HFFc6 (cell line): ENCODE measurements around the gene DNAJB5. TPM values are rescaled to one million over a fixed set of nuclear protein-coding genes. Genes with fewer than 3 reads are reported as not detected.
"Not testable (repeated sequence)": the region's sequence is repeated elsewhere in the genome, so short reads cannot be mapped to it uniquely, and the experiment has no call there.

ENCODE experiments used
- DNase-seq: peaks from one replicate; pipeline ENCODE4 v3.0.0-alpha.2; 2018
- H3K27ac Mint-ChIP-seq: 2 replicates; pipeline ENCODE4 v1.8.0; 2020; ENCODE audit warnings: mild to moderate bottlenecking, mixed read lengths
- H3K27me3 Mint-ChIP-seq: 2 replicates; pipeline ENCODE4 v1.8.0; 2021; ENCODE audit warnings: mild to moderate bottlenecking, moderate library complexity, mixed read lengths; ENCODE audit not compliant: insufficient read depth
- H3K36me3 Mint-ChIP-seq: 2 replicates; pipeline ENCODE4 v1.8.0; 2021; ENCODE audit warnings: low read depth, mixed read lengths
- H3K4me1 Mint-ChIP-seq: 2 replicates; pipeline ENCODE4 v1.8.0; 2020; ENCODE audit warnings: low read depth, mixed read lengths
- H3K4me3 Mint-ChIP-seq: 2 replicates; pipeline ENCODE4 v1.8.0; 2020; ENCODE audit warnings: mild to moderate bottlenecking, moderate library complexity, mixed read lengths
- H3K9me3 Mint-ChIP-seq: 2 replicates; pipeline ENCODE4 v1.8.0; 2020; ENCODE audit warnings: mild to moderate bottlenecking, mixed read lengths
- long read RNA-seq: library from polyadenylated mRNA; unstranded; transcript quantifications from one replicate; pipeline ENCODE4 v2.0.0, GENCODE V29; 2019
- total RNA-seq, 6 experiments: library from RNA; stranded (reverse); fragmentation: NEBNext Ultra II Directional; extraction: Animal tissue kit (Norgen Biotek cat#: 25700); gene quantifications; 2 replicates in 1 of 6; 3 replicates in 5 of 6; pipeline ENCODE4 v1.2.3, GENCODE V29; 2021
- TF ChIP-seq, protein P1 (sequence below): fragments of 200-600 bp; sonication (generic); IDR thresholded peaks from 2 replicates; pipeline ENCODE4 v1.5.0; 2021; ENCODE audit warnings: antibody characterized with exemption, mild to moderate bottlenecking

The DNAJB5 gene
- 10 to 100 TPM; 12.2 to 19.9 (median 16.3) TPM for total RNA-seq
- long read RNA-seq, partial matches to known transcripts, result 0 of 1 reads
- long read RNA-seq, other reads (novel, unspliced or antisense), result 0 of 1 reads

DNA sequence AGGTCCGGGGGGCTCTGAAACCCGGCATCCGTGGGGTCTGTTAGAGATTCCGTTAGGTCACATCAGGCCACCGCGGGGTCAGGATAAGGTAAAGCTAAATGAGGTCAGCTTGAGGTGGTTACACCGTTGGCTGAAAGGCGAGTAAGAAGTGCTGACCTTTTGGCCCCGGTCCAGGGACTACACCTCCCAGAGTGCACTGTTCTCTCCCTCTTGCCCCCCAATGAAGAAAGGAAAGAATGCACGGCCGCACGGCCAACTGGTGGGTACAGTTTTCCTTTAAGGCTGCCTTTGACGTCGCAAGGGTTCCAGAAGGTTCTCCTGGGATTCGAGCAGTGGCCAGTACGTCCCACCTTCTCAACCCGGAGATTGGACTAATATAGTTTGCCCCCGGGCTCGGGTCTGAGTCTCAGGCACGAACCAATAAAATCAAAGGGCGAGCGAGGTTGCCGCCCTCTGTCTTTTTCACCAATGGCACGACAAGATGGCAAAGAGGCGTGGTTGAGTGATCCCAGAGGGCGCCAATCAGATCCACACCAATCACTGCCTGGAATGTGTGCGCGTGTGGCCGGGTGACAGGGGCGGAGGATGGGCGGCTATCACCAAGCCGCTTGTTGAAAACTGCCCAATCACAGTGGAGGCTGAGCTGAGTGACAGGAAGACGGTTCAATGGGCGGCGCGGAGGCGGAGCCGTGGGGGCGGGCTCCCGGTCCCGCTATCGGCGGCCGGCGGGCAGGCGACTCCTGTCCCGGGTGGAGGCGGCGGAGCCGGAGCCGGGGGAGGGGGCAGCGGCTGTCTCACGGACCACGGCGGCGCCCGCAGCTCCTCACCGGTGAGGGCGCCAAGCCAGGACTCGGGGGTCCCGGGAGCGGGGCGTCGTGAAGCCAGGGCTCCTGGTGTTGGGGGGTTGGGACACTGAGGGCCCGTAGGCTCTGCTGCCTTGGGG lies at the start of gene DNAJB5:
DNAJB5 (plus strand) TSS at position 743 of the 943 bp plus-strand sequence. CDS start 886 bp downstream, outside the sequence.
- Mint-ChIP-seq H3K4me1 (peaks cover 67% of the 10 kb centered on the region), H3K27me3 (peaks cover 8% of the 10 kb centered on the region)

DNA sequence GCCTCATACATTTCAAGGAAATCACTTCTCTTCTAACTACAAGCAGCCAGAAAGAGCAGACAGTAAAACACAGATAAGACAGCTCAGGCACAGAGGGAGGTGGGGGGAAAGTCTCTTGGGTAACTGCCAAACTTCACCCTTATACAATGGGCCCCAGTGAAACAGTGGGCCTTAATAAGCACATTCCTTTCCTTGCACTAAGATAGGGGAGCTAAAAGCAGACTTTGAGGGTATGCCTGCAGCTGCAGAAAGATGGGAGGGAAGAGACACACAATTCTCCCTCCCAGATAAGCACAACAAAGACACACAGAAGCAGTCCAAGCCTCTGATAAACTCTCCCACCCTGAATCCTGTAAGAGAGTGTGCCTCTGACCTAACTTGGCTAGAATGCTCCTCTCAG lies 49.6 kb upstream of the DNAJB5 start:
- not testable (repeated sequence) for H3K4me3 Mint-ChIP-seq, H3K27ac Mint-ChIP-seq, H3K9me3 Mint-ChIP-seq, DNase-seq, H3K4me1 Mint-ChIP-seq, H3K36me3 Mint-ChIP-seq
- peaks cover 26% of the 10 kb centered on the region for H3K27me3 Mint-ChIP-seq

More for the DNA sequence above, at the start of gene DNAJB5:
- Mint-ChIP-seq H3K4me3 (peak within 1 kb of the TSS; percentile 86), H3K9me3 (no peaks in the 10 kb centered on the region), H3K27ac (peak within 1 kb of the TSS; percentile 89), H3K36me3 (peaks cover 14% of the 10 kb centered on the region)
- TF ChIP-seq, protein P1, sequence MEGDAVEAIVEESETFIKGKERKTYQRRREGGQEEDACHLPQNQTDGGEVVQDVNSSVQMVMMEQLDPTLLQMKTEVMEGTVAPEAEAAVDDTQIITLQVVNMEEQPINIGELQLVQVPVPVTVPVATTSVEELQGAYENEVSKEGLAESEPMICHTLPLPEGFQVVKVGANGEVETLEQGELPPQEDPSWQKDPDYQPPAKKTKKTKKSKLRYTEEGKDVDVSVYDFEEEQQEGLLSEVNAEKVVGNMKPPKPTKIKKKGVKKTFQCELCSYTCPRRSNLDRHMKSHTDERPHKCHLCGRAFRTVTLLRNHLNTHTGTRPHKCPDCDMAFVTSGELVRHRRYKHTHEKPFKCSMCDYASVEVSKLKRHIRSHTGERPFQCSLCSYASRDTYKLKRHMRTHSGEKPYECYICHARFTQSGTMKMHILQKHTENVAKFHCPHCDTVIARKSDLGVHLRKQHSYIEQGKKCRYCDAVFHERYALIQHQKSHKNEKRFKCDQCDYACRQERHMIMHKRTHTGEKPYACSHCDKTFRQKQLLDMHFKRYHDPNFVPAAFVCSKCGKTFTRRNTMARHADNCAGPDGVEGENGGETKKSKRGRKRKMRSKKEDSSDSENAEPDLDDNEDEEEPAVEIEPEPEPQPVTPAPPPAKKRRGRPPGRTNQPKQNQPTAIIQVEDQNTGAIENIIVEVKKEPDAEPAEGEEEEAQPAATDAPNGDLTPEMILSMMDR, result no peak; the same call in 1 of the 2 replicates
- DNase-seq, result peak; percentile 100

GRCh38 chr9:34948451-34948850 lies 41.1 kb upstream of the DNAJB5 start:
- H3K4me3 Mint-ChIP-seq, result no peak overlapping the region
- no peaks in the 10 kb centered on the region for H3K36me3 Mint-ChIP-seq
- no peak for DNase-seq
- TF ChIP-seq, protein P1, result no peak
- H3K27me3 Mint-ChIP-seq, result peaks cover 11% of the 10 kb centered on the region
- H3K9me3 Mint-ChIP-seq, result no peaks in the 10 kb centered on the region
- no peak overlapping the region for H3K27ac Mint-ChIP-seq
- H3K4me1 Mint-ChIP-seq, result no peaks in the 10 kb centered on the region

GRCh38 chr9:34954225-34954624 lies 35.3 kb upstream of the DNAJB5 start:
- TF ChIP-seq, protein P1, result no peak
- H3K4me1 Mint-ChIP-seq, result no peaks in the 10 kb centered on the region
- H3K27me3 Mint-ChIP-seq, result peaks cover 24% of the 10 kb centered on the region
- H3K36me3 Mint-ChIP-seq, result no peaks in the 10 kb centered on the region
- no peaks in the 10 kb centered on the region for H3K9me3 Mint-ChIP-seq
- DNase-seq, result no peak
- H3K4me3 Mint-ChIP-seq, result no peak overlapping the region
- no peak overlapping the region for H3K27ac Mint-ChIP-seq

- not testable (repeated sequence) for DNase-seq, H3K27ac Mint-ChIP-seq, H3K36me3 Mint-ChIP-seq, H3K4me3 Mint-ChIP-seq, H3K9me3 Mint-ChIP-seq, H3K4me1 Mint-ChIP-seq
- H3K27me3 Mint-ChIP-seq, result peaks cover 28% of the 10 kb centered on the region
These were observed 33.5 kb upstream of the DNAJB5 start for GRCh38 chr9:34956066-34956465.

- Mint-ChIP-seq H3K4me3 (no peak overlapping the region), H3K27me3 (peaks cover 28% of the 10 kb centered on the region), H3K9me3 (no peaks in the 10 kb centered on the region), H3K27ac (no peak overlapping the region), H3K36me3 (no peaks in the 10 kb centered on the region), H3K4me1 (peaks cover 2% of the 10 kb centered on the region)
- no peak for DNase-seq
- TF ChIP-seq, protein P1, result no peak
These were observed 32.9 kb upstream of the DNAJB5 start for GRCh38 chr9:34956648-34957047.
